ENCODE data around the gene CNRIP1.

DNA sequence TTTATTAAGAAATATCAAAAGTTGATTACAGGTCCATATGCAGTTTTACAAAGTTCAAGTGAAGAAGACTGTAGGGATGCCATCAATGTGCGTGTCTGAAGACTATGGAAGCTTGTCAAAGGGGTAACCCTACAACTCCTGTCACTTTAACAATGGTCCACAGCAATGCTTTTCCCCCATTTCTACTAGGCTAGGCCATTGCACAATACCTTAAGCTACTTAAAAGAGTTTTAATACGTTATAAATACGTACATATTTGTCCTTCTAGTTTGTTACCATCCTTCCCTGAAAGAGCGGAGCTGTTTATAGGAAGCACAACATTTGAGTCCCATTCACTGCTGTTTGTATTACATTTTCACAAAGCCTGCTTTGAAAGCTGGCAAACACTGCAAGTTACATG, 26.7 kb downstream of the CNRIP1 start:
- TF ChIP-seq, protein P1, sequence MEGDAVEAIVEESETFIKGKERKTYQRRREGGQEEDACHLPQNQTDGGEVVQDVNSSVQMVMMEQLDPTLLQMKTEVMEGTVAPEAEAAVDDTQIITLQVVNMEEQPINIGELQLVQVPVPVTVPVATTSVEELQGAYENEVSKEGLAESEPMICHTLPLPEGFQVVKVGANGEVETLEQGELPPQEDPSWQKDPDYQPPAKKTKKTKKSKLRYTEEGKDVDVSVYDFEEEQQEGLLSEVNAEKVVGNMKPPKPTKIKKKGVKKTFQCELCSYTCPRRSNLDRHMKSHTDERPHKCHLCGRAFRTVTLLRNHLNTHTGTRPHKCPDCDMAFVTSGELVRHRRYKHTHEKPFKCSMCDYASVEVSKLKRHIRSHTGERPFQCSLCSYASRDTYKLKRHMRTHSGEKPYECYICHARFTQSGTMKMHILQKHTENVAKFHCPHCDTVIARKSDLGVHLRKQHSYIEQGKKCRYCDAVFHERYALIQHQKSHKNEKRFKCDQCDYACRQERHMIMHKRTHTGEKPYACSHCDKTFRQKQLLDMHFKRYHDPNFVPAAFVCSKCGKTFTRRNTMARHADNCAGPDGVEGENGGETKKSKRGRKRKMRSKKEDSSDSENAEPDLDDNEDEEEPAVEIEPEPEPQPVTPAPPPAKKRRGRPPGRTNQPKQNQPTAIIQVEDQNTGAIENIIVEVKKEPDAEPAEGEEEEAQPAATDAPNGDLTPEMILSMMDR (IDR thresholded peaks at IDR 0.05) = no peak
- TF ChIP-seq POLR2A (IDR thresholded peaks at IDR 0.05) = no peak

All from right lobe of liver (tissue), 4 donors.